Activated naive CD4-positive, alpha-beta T cell treated with anti-CD3 and anti-CD28 coated beads, Interleukin-2, amount 10 ng/mL, durations not matched to agents 7 days and 5 days (primary cell): ENCODE results near the gene CNTN4.

Experiments
- CTCF ChIA-PET: fragments of 350-600 bp; sonication (Branson Sonifier 250); formaldehyde crosslinking; loops from one replicate; lab custom pipeline; 2021; ENCODE audit warnings: antibody characterized with exemption; lab: Charles Lee
- DNase-seq: peaks from one replicate; pipeline ENCODE4 v3.0.0-alpha.2; 2020
- H3K27ac Mint-ChIP-seq: one replicate; pipeline ENCODE4 v1.8.0; 2021; ENCODE audit warnings: mild to moderate bottlenecking, moderate library complexity, mixed read lengths
- H3K27me3 Mint-ChIP-seq: one replicate; pipeline ENCODE4 v1.8.0; 2021; ENCODE audit warnings: mild to moderate bottlenecking, mixed read lengths
- H3K36me3 Mint-ChIP-seq: one replicate; pipeline ENCODE4 v1.8.0; 2021; ENCODE audit warnings: mixed read lengths
- H3K4me1 Mint-ChIP-seq: one replicate; pipeline ENCODE4 v1.8.0; 2021; ENCODE audit warnings: mixed read lengths
- H3K4me3 Mint-ChIP-seq: one replicate; pipeline ENCODE4 v1.8.0; 2021; ENCODE audit warnings: mild to moderate bottlenecking, moderate library complexity, mixed read lengths
- H3K9me3 Mint-ChIP-seq: one replicate; pipeline ENCODE4 v1.8.0; 2021; ENCODE audit warnings: mixed read lengths

The CNTN4 gene

GRCh38 chr3:2180634-2181033, 82.0 kb downstream of the CNTN4 start:
- Mint-ChIP-seq H3K9me3 (no peaks in the 10 kb centered on the region), H3K36me3 (no peaks in the 10 kb centered on the region), H3K27me3 (no peaks in the 10 kb centered on the region), H3K4me1 (no peaks in the 10 kb centered on the region), H3K4me3 (no peak overlapping the region), H3K27ac (no peak overlapping the region)
- DNase-seq, result no peak
- CTCF ChIA-PET, result no interaction called here

- CTCF ChIA-PET, result no interaction called here
- Mint-ChIP-seq H3K36me3 (no peaks in the 10 kb centered on the region), H3K4me3 (no peak overlapping the region), H3K27ac (no peak overlapping the region), H3K4me1 (no peaks in the 10 kb centered on the region), H3K27me3 (no peaks in the 10 kb centered on the region), H3K9me3 (no peaks in the 10 kb centered on the region)
- no peak for DNase-seq
Observed at GRCh38 chr3:2198776-2199279, 100.2 kb downstream of the CNTN4 start.

GRCh38 chr3:2204054-2204453, 105.4 kb downstream of the CNTN4 start:
- Mint-ChIP-seq H3K36me3 (no peaks in the 10 kb centered on the region), H3K9me3 (no peaks in the 10 kb centered on the region), H3K4me3 (no peak overlapping the region), H3K4me1 (no peaks in the 10 kb centered on the region), H3K27ac (no peak overlapping the region), H3K27me3 (no peaks in the 10 kb centered on the region)
- CTCF ChIA-PET, result no interaction called here
- no peak for DNase-seq

- H3K4me1 Mint-ChIP-seq, result no peaks in the 10 kb centered on the region
- no peak overlapping the region for H3K27ac Mint-ChIP-seq
- H3K36me3 Mint-ChIP-seq, result no peaks in the 10 kb centered on the region
Observed at GRCh38 chr3:2205692-2206091, 107.0 kb downstream of the CNTN4 start.

GRCh38 chr3:2206536-2206935, 107.9 kb downstream of the CNTN4 start:
- H3K27me3 Mint-ChIP-seq, result no peaks in the 10 kb centered on the region
- no peak overlapping the region for H3K27ac Mint-ChIP-seq
- H3K9me3 Mint-ChIP-seq, result no peaks in the 10 kb centered on the region
- H3K4me1 Mint-ChIP-seq, result no peaks in the 10 kb centered on the region
- H3K36me3 Mint-ChIP-seq, result no peaks in the 10 kb centered on the region
- no peak overlapping the region for H3K4me3 Mint-ChIP-seq
- no peak for DNase-seq
- CTCF ChIA-PET, result no interaction called here

More at GRCh38 chr3:2205692-2206091, 107.0 kb downstream of the CNTN4 start:
- Mint-ChIP-seq H3K9me3 (no peaks in the 10 kb centered on the region), H3K4me3 (no peak overlapping the region), H3K27me3 (no peaks in the 10 kb centered on the region)
- CTCF ChIA-PET, result no interaction called here
- DNase-seq, result no peak

- H3K36me3 Mint-ChIP-seq, result no peaks in the 10 kb centered on the region
- DNase-seq, result no peak
- H3K27me3 Mint-ChIP-seq, result no peaks in the 10 kb centered on the region
- CTCF ChIA-PET, result no interaction called here
- H3K4me3 Mint-ChIP-seq, result no peak overlapping the region
- H3K4me1 Mint-ChIP-seq, result no peaks in the 10 kb centered on the region
- no peak overlapping the region for H3K27ac Mint-ChIP-seq
- no peaks in the 10 kb centered on the region for H3K9me3 Mint-ChIP-seq
Observed at GRCh38 chr3:2211568-2211967, 112.9 kb downstream of the CNTN4 start.

- Mint-ChIP-seq H3K36me3 (no peaks in the 10 kb centered on the region), H3K27ac (no peak overlapping the region), H3K4me1 (no peaks in the 10 kb centered on the region), H3K9me3 (no peaks in the 10 kb centered on the region), H3K27me3 (no peaks in the 10 kb centered on the region), H3K4me3 (no peak overlapping the region)
- no peak for DNase-seq
- CTCF ChIA-PET, result no interaction called here
Observed at GRCh38 chr3:2212206-2212605, 113.5 kb downstream of the CNTN4 start.

GRCh38 chr3:2218375-2218774, 119.7 kb downstream of the CNTN4 start:
- CTCF ChIA-PET, result interaction anchor here (1.2 kb wide), 1 partner anchor 65 kb away, joined by 3 read pairs; no protein-coding TSS in a partner anchor
- no peak for DNase-seq
- Mint-ChIP-seq H3K36me3 (no peaks in the 10 kb centered on the region), H3K27ac (no peak overlapping the region), H3K4me3 (no peak overlapping the region), H3K9me3 (no peaks in the 10 kb centered on the region), H3K4me1 (no peaks in the 10 kb centered on the region), H3K27me3 (no peaks in the 10 kb centered on the region)

- Mint-ChIP-seq H3K27me3 (no peaks in the 10 kb centered on the region), H3K4me3 (no peak overlapping the region), H3K9me3 (no peaks in the 10 kb centered on the region), H3K27ac (no peak overlapping the region), H3K4me1 (no peaks in the 10 kb centered on the region), H3K36me3 (no peaks in the 10 kb centered on the region)
- no peak for DNase-seq
- CTCF ChIA-PET, result interaction anchor here (1.2 kb wide), 1 partner anchor 66 kb away, joined by 3 read pairs; no protein-coding TSS in a partner anchor
Observed at GRCh38 chr3:2218816-2219215, 120.2 kb downstream of the CNTN4 start.

GRCh38 chr3:2236203-2236602, 137.5 kb downstream of the CNTN4 start:
- DNase-seq, result no peak
- no peak overlapping the region for H3K4me3 Mint-ChIP-seq
- H3K27me3 Mint-ChIP-seq, result no peaks in the 10 kb centered on the region
- H3K9me3 Mint-ChIP-seq, result no peaks in the 10 kb centered on the region
- CTCF ChIA-PET, result no interaction called here
- H3K4me1 Mint-ChIP-seq, result no peaks in the 10 kb centered on the region
- H3K27ac Mint-ChIP-seq, result no peak overlapping the region
- H3K36me3 Mint-ChIP-seq, result no peaks in the 10 kb centered on the region

GRCh38 chr3:2244137-2244536, 145.5 kb downstream of the CNTN4 start:
- H3K4me1 Mint-ChIP-seq, result no peaks in the 10 kb centered on the region
- no peaks in the 10 kb centered on the region for H3K9me3 Mint-ChIP-seq
- no peaks in the 10 kb centered on the region for H3K27me3 Mint-ChIP-seq
- H3K4me3 Mint-ChIP-seq, result no peak overlapping the region
- H3K27ac Mint-ChIP-seq, result no peak overlapping the region
- CTCF ChIA-PET, result no interaction called here
- DNase-seq, result no peak
- no peaks in the 10 kb centered on the region for H3K36me3 Mint-ChIP-seq

- H3K9me3 Mint-ChIP-seq, result no peaks in the 10 kb centered on the region
- H3K4me3 Mint-ChIP-seq, result no peak overlapping the region
- DNase-seq, result no peak
- H3K27me3 Mint-ChIP-seq, result no peaks in the 10 kb centered on the region
- no peaks in the 10 kb centered on the region for H3K36me3 Mint-ChIP-seq
- H3K27ac Mint-ChIP-seq, result no peak overlapping the region
- H3K4me1 Mint-ChIP-seq, result no peaks in the 10 kb centered on the region
- CTCF ChIA-PET, result no interaction called here
Observed at GRCh38 chr3:2246873-2247648, 148.4 kb downstream of the CNTN4 start.

- Mint-ChIP-seq H3K27ac (no peak overlapping the region), H3K27me3 (no peaks in the 10 kb centered on the region)
- CTCF ChIA-PET, result no interaction called here
Observed at GRCh38 chr3:2247831-2248230, 149.2 kb downstream of the CNTN4 start.

GRCh38 chr3:2250783-2251182, 152.1 kb downstream of the CNTN4 start:
- CTCF ChIA-PET, result no interaction called here
- Mint-ChIP-seq H3K27me3 (no peaks in the 10 kb centered on the region), H3K27ac (no peak overlapping the region)

More at GRCh38 chr3:2247831-2248230, 149.2 kb downstream of the CNTN4 start:
- H3K4me1 Mint-ChIP-seq, result no peaks in the 10 kb centered on the region
- H3K4me3 Mint-ChIP-seq, result no peak overlapping the region
- no peak for DNase-seq
- H3K36me3 Mint-ChIP-seq, result no peaks in the 10 kb centered on the region
- no peaks in the 10 kb centered on the region for H3K9me3 Mint-ChIP-seq

GRCh38 chr3:2261747-2262146, 163.1 kb downstream of the CNTN4 start:
- H3K9me3 Mint-ChIP-seq, result peaks cover 2% of the 10 kb centered on the region
- no peaks in the 10 kb centered on the region for H3K4me1 Mint-ChIP-seq
- H3K4me3 Mint-ChIP-seq, result no peak overlapping the region
- no peaks in the 10 kb centered on the region for H3K27me3 Mint-ChIP-seq
- H3K27ac Mint-ChIP-seq, result no peak overlapping the region
- no peaks in the 10 kb centered on the region for H3K36me3 Mint-ChIP-seq
- CTCF ChIA-PET, result no interaction called here
- no peak for DNase-seq

More at GRCh38 chr3:2250783-2251182, 152.1 kb downstream of the CNTN4 start:
- Mint-ChIP-seq H3K9me3 (peaks cover 1% of the 10 kb centered on the region), H3K36me3 (no peaks in the 10 kb centered on the region), H3K4me3 (no peak overlapping the region), H3K4me1 (no peaks in the 10 kb centered on the region)
- no peak for DNase-seq
